Cerebellar cortex (tissue), 1 donor: ENCODE results near the gene ALPI.

Experiments used
- DNase-seq: peaks from one replicate; pipeline ENCODE4 v3.0.0-alpha.2; 2015; ENCODE audit warnings: low spot score

Gene ALPI

DNA sequence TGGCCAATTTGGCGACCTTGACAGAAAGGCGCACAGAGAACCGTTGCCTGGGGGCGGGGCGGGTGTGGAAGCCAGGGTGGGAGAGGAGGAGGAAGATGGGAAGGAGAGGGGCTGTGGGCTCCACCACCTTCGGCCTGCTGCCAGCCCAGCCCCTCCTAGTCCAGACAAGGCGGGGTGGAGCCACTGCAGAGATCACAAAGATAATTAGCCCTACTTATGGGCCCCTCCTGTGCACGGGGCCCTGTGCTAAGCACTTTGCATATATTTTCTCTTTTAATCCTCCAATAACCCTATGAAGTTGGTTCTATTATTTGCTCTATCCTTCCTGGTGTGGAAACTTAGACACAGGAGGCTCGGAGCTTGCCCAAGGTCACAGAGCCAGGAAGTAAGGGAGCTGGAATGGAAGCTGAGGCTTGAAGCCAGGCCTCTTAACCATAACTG lies 45.4 kb downstream of the ALPI start:
- DNase-seq, result no peak

DNA sequence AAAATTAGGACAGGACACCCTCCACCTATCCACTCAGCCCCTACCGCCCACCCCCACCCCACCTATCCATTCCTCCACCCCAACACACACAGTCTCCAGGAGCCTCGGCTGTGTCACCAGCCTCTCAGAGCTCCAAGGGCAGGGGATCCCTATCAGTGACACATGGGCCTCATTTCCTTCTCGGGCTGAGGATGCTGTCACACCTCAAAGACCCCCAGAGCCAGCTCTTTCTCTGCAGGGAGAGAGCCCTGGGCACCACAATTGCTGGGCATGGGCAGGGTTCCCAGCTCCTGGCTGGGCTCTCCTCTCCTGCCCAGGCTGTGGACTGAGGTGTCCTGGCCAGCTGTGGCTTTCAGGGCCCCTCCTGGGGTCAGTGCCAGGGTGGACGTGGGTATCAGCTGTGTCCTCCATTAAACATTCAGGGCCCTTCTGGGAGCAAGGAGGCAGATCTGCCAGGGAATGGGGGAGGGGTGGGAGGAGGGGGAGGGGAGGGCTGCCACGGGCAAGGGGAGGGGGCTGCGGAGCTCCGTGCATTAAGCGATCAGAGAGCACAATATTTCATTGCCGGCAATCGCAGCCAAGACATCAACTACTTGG lies 45.9 kb downstream of the ALPI start:
- no peak for DNase-seq

DNA sequence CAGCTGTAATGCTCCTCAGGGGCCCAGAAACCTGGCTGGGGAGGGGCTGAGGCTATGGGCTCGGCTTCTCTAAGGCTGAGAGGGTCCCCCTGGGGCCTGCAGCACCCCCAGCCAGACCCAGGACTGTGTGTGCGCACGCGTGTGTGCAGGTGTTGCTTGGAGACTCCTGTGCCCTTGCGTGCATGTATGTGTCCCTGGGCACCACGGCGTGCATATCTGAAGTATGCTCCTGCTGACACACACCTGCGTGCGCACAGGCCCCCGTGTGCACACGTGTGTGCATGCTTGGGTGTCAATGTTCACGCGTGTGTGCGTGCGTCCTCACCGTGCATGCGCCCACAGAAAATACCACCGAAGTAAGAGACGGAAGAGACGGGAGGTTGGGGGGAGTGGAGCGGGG lies 46.6 kb downstream of the ALPI start:
- DNase-seq, result no peak

DNA sequence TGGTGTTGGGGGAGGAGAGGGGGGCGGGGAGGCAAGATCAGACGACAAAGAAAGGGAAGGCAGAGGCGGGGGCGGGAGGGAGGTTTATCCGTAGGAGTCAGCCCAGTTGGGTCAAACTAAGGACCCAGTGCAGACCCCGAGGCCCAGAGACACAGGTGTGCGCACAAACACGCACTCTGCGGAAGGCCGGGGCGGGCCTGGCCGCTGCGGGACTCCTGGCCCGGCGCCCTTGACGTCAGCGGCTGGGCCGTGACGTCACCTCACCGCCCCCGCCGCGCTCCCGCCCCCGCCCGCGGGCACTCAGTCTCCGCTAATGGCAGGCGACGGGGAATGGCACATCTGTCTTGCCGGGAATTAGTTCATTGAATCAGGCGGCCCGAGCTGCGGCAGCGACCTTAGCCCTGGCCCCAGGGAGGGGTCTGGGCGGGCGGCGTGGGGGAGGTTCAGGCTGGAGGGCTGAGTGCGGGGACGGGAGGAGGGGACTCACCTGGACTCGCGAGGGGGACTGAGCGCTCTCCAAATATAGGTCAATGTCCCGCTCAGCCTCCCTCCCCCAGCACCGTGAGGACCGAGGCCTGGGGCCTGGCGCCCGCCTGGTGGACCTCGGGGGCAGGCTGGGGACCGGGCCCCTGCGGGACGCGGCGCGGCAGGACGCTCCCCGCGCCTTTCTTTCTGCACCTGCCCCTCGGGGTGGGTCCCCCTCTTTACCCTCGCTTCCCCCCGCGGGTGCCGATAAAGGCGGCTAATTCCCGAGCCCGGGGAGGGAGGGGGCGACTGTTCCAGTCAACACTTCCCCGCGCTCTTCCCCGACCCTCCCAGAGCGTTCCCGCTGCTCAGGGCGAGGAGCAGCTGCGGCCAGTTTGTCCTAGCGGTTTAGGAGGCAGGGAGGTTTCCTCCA lies 47.2 kb downstream of the ALPI start:
- DNase-seq, result peak; percentile 38

DNA sequence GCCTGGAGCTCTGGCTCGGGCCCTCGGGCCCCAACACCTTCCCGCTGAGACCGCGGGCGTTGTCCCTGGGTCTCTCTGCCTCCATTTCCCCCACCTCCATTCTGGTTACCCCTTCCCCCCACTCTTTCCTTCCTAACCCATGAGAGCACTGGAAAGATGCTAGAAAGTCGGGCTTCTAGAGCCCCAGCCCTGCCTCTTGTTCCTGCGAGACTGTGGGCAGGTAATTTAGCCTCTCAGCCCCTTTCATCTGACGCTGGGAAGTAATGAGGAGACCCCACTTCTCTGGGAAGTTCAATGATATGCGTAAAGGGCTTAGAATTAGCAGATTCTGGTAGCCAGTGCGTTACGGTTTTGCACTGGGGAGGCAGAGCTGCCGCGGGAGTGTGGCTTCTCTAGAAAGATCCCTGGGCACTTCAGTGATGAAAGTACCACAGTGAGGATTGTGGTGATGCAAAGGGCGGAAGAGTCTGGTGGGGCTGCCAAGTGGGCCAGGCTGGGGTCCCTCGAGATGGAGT lies 47.9 kb downstream of the ALPI start:
- DNase-seq, result no peak

DNA sequence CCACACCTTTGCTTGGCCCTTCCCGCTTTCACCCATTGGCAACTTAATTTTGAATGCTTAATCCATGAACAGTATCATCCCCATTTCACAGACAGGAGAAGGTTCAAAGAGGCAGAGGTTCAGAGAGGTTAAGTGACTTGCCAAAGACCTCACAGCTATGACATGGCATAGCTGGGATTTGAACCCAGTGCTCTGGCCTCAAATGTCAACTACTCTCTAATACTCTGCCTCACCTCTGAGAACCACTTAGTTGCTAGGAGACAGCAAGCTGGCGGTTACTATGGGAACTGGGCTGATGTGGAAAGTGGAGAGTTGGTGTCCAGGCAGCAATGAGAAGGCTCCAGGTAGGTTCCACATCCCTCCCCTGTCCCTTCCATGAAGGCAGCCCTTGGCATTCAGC lies 48.5 kb downstream of the ALPI start:
- DNase-seq, result peak; percentile 18

DNA sequence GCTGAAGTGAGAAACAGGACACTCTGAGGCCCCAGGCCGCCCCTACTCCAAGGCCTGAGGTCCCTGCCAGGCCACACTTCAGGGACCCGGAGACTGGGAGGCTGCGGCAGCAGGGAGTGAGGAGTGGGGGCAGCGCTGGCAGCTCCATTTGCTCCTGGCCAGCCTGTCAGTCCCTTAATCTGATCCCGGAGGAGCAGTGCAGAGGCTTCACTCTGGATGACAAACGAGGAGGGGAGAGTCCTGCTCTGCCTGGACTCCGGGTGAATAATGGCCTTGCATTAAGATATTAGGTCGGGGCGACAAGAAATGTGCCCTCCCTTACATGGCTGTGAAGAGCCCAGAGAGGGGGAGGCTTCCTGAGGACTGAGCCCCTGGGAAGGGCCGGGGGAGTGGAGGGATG lies 49.9 kb downstream of the ALPI start:
- DNase-seq, result no peak

DNA sequence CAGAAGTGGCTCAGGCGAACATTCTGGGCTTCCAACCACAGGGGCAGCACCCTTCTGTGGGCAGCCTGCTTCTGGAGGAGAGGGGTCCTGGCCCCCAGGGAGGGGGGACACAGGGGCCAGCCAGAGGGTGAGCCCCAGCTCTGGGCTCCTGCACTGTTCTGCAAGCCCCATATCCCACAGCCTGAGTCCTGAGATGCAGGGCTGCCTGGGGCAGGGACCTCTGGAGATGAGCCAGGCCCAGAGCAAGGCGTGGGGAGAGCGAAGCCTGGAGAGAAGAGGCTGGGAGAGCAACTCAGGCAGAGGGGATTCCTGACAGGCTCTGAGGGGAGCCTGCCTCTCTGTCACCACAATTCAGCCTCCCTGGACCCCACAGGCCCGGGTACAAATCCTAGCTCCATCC lies 50.8 kb downstream of the ALPI start:
- no peak for DNase-seq

DNA sequence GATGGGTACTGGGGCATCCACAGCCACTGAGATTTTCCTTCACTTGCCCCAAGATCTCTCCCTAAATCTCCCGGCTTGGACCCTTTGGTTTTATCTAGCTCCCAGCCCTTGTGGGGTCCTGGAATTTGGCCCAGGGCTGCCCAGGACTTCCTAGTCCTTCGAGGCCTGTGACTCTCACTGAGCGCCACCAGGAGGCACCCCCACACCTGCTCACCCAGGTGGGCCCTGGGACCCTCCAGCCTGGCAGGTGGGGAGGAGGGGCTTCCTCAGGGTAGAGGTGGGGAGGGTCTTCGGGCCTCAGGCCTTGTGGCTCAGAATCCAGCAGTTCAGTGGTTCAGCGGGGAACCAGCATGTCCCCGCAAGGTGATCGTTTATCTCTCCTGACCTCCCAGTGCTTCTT lies 52.3 kb downstream of the ALPI start:
- no peak for DNase-seq
